Neural progenitor cell (in vitro differentiated cells): ENCODE data around the gene JDP2. TPM values are rescaled to one million over a fixed set of nuclear protein-coding genes. Genes with fewer than 3 reads are reported as not detected.
A peak's percentile ranks its signal among the peaks of the same experiment; 100 is the strongest.

ENCODE experiments used
- DNase-seq: peaks from one replicate; pipeline ENCODE4 v3.0.0-alpha.2; 2016; ENCODE audit warnings: low spot score
- H2AFZ ChIP-seq: fragments of 200-600 bp; sonication (generic); replicated peaks from 2 replicates; pipeline ENCODE4 v1.6.1; 2016; ENCODE audit warnings: antibody characterized with exemption
- H3F3A ChIP-seq: fragments of 200-600 bp; sonication (generic); 2 replicates; pipeline ENCODE4 v1.6.1; 2016; ENCODE audit warnings: antibody characterized with exemption, low read depth
- H3K27ac ChIP-seq: fragments of 200-600 bp; sonication (generic); 2 replicates; pipeline ENCODE4 v1.5.1; 2016; ENCODE audit warnings: mild to moderate bottlenecking
- H3K27me3 ChIP-seq: fragments of 200-600 bp; sonication (generic); 2 replicates; pipeline ENCODE4 v1.6.1; 2016; ENCODE audit warnings: mild to moderate bottlenecking, moderate library complexity
- H3K36me3 ChIP-seq: fragments of 200-600 bp; sonication (generic); 2 replicates; pipeline ENCODE4 v1.5.1; 2016
- H3K4me1 ChIP-seq: fragments of 200-600 bp; sonication (generic); 2 replicates; pipeline ENCODE4 v1.6.1; 2016; ENCODE audit warnings: mixed run types
- H3K4me2 ChIP-seq: fragments of 200-600 bp; sonication (generic); 2 replicates; pipeline ENCODE4 v1.6.1; 2016
- H3K4me3 ChIP-seq: fragments of 200-600 bp; sonication (generic); 2 replicates; pipeline ENCODE4 v1.5.1; 2016
- H3K79me2 ChIP-seq: fragments of 200-600 bp; sonication (generic); 2 replicates; pipeline ENCODE4 v1.6.1; 2016; ENCODE audit warnings: low read depth
- H3K9ac ChIP-seq: fragments of 200-600 bp; sonication (generic); 2 replicates; pipeline ENCODE4 v1.6.1; 2016
- H3K9me3 ChIP-seq: fragments of 200-600 bp; sonication (generic); 2 replicates; pipeline ENCODE4 v1.5.1; 2016; ENCODE audit warnings: low read depth
- H4K20me1 ChIP-seq: fragments of 200-600 bp; sonication (generic); 2 replicates; pipeline ENCODE4 v1.6.1; 2016; ENCODE audit warnings: low read depth
- H3K27ac Mint-ChIP-seq: 3 replicates; pipeline ENCODE4 v1.8.0; 2021; ENCODE audit warnings: mixed read lengths
- H3K27me3 Mint-ChIP-seq: 2 replicates; pipeline ENCODE4 v1.8.0; 2022; ENCODE audit warnings: low read depth, mild to moderate bottlenecking, inconsistent platforms, moderate library complexity, mixed read lengths; ENCODE audit not compliant: insufficient read depth
- H3K36me3 Mint-ChIP-seq: 3 replicates; pipeline ENCODE4 v1.8.0; 2021; ENCODE audit warnings: mixed read lengths
- H3K4me1 Mint-ChIP-seq: 3 replicates; pipeline ENCODE4 v1.8.0; 2021; ENCODE audit warnings: mixed read lengths
- H3K4me3 Mint-ChIP-seq: 3 replicates; pipeline ENCODE4 v1.8.0; 2021; ENCODE audit warnings: mild to moderate bottlenecking, moderate library complexity, mixed read lengths
- H3K9me3 Mint-ChIP-seq: 3 replicates; pipeline ENCODE4 v1.8.0; 2020; ENCODE audit warnings: mixed read lengths
- CTCF ChIP-seq: fragments of 200-600 bp; sonication (generic); IDR thresholded peaks from 2 replicates; pipeline ENCODE4 v1.5.1; 2017; ENCODE audit warnings: antibody characterized with exemption, mild to moderate bottlenecking
- EZH2 ChIP-seq: fragments of 200-600 bp; sonication (generic); IDR thresholded peaks from 2 replicates; pipeline ENCODE4 v1.6.1; 2017; ENCODE audit warnings: antibody characterized with exemption, mild to moderate bottlenecking, moderate library complexity
- EZH2phosphoT487 ChIP-seq: fragments of 200-600 bp; sonication (generic); IDR thresholded peaks from 2 replicates; pipeline ENCODE4 v1.6.1; 2017; ENCODE audit warnings: antibody characterized with exemption
- total RNA-seq: library from RNA; depleted of rRNA; stranded (reverse); fragments of >200 nt; gene quantifications from 2 replicates; pipeline ENCODE4 v1.2.3, GENCODE V29; 2015; ENCODE audit warnings: low replicate concordance

The JDP2 gene
- total RNA-seq, 1 donor from 2014 or later: 2.5 TPM

GRCh38 chr14:75457648-75458165 lies 29.9 kb downstream of the JDP2 start:
- Mint-ChIP-seq H3K4me1 (peaks cover 45% of the 10 kb centered on the region), H3K27ac (peak overlapping the region; percentile 88), H3K36me3 (no peaks in the 10 kb centered on the region), H3K27me3 (peaks cover 2% of the 10 kb centered on the region), H3K4me3 (no peak overlapping the region), H3K9me3 (no peaks in the 10 kb centered on the region)
- no peak overlapping the region for H3K4me2 ChIP-seq
- H3K9me3 ChIP-seq: no peaks in the 10 kb centered on the region
- peaks cover 30% of the 10 kb centered on the region for H3K4me1 ChIP-seq
- TF ChIP-seq EZH2: no peak
- TF ChIP-seq CTCF: no peak
- TF ChIP-seq EZH2phosphoT487: no peak
- no peak overlapping the region for H3K4me3 ChIP-seq
- no peaks in the 10 kb centered on the region for H4K20me1 ChIP-seq
- H2AFZ ChIP-seq: no peak overlapping the region
- H3F3A ChIP-seq: peaks cover 14% of the 10 kb centered on the region
- no peak overlapping the region for H3K27ac ChIP-seq
- H3K79me2 ChIP-seq: peaks cover 2% of the 10 kb centered on the region
- DNase-seq: no peak
- no peaks in the 10 kb centered on the region for H3K36me3 ChIP-seq
- no peak overlapping the region for H3K9ac ChIP-seq
- H3K27me3 ChIP-seq: no peaks in the 10 kb centered on the region

- no peak for DNase-seq
- Mint-ChIP-seq H3K27ac (peak overlapping the region; percentile 52), H3K4me3 (no peak overlapping the region), H3K4me1 (peaks cover 39% of the 10 kb centered on the region), H3K36me3 (no peaks in the 10 kb centered on the region), H3K27me3 (peaks cover 2% of the 10 kb centered on the region), H3K9me3 (no peaks in the 10 kb centered on the region)
- no peak for TF ChIP-seq CTCF
- TF ChIP-seq EZH2: no peak
- TF ChIP-seq EZH2phosphoT487: no peak
- Histone ChIP-seq H3K9ac (no peak overlapping the region), H3K4me3 (no peak overlapping the region), H3K4me2 (no peak overlapping the region), H3K9me3 (no peaks in the 10 kb centered on the region), H3K27ac (no peak overlapping the region), H3K4me1 (peaks cover 25% of the 10 kb centered on the region), H3K27me3 (no peaks in the 10 kb centered on the region), H3F3A (peaks cover 8% of the 10 kb centered on the region), H3K79me2 (peaks cover 2% of the 10 kb centered on the region), H2AFZ (no peak overlapping the region), H4K20me1 (no peaks in the 10 kb centered on the region), H3K36me3 (no peaks in the 10 kb centered on the region)
These were observed 30.5 kb downstream of the JDP2 start for GRCh38 chr14:75458305-75458704.

- H3K4me3 Mint-ChIP-seq: no peak overlapping the region
- Histone ChIP-seq H3K4me3 (no peak overlapping the region), H3K4me2 (no peak overlapping the region), H3K9ac (no peak overlapping the region), H3K27me3 (no peaks in the 10 kb centered on the region), H3F3A (no peaks in the 10 kb centered on the region), H3K27ac (no peak overlapping the region), H3K4me1 (peaks cover 18% of the 10 kb centered on the region), H3K36me3 (no peaks in the 10 kb centered on the region), H3K9me3 (no peaks in the 10 kb centered on the region), H4K20me1 (no peaks in the 10 kb centered on the region), H2AFZ (no peak overlapping the region), H3K79me2 (peaks cover 2% of the 10 kb centered on the region)
- H3K9me3 Mint-ChIP-seq: no peaks in the 10 kb centered on the region
- H3K4me1 Mint-ChIP-seq: peaks cover 34% of the 10 kb centered on the region
- H3K27ac Mint-ChIP-seq: peak overlapping the region; percentile 52
- H3K36me3 Mint-ChIP-seq: no peaks in the 10 kb centered on the region
- DNase-seq: no peak
- peaks cover 2% of the 10 kb centered on the region for H3K27me3 Mint-ChIP-seq
- TF ChIP-seq CTCF (no peak), EZH2 (no peak), EZH2phosphoT487 (no peak)
These were observed 31.4 kb downstream of the JDP2 start for GRCh38 chr14:75459099-75459741.
